Stimulated activated naive CD8-positive, alpha-beta T cell treated with anti-CD3 and anti-CD28 coated beads, Interleukin-15, Interleukin-2, amounts not matched to agents 100 U/mL and 50 U/mL, for 24 hours (primary cell): Measurements from ENCODE around the gene PNPLA2.

Experiments
- ATAC-seq: fragments of 150-1000 bp; cut with Tn5 transposase; one replicate; pipeline ENCODE4 v1.10.0; 2021
- DNase-seq: peaks from one replicate; pipeline ENCODE4 v3.0.0; 2021

Gene PNPLA2

GRCh38 chr11:797296-798092, 21.2 kb upstream of the PNPLA2 start:
- peak; percentile 70 for ATAC-seq

GRCh38 chr11:798093-798713, 20.5 kb upstream of the PNPLA2 start, which contains the start of gene SLC25A22:
Gene SLC25A22 (minus strand): TSS chr11:798281. CDS start chr11:795006, 3,275 bp downstream.
- DNase-seq (peak; percentile 93), ATAC-seq (peak; percentile 50)

More at GRCh38 chr11:797296-798092, 21.2 kb upstream of the PNPLA2 start:
- DNase-seq = peak; percentile 86

- ATAC-seq (no peak), DNase-seq (no peak)
Measured at GRCh38 chr11:799641-800316, 18.9 kb upstream of the PNPLA2 start.

GRCh38 chr11:800473-800872, 18.2 kb upstream of the PNPLA2 start:
- no peak for DNase-seq
- no peak for ATAC-seq

GRCh38 chr11:801097-801780, 17.5 kb upstream of the PNPLA2 start:
- no peak for ATAC-seq
- no peak for DNase-seq

GRCh38 chr11:802018-802617, 16.6 kb upstream of the PNPLA2 start:
- DNase-seq (no peak), ATAC-seq (no peak)

GRCh38 chr11:802693-803466, 15.8 kb upstream of the PNPLA2 start:
- no peak for ATAC-seq
- no peak for DNase-seq

- DNase-seq (no peak), ATAC-seq (no peak)
Measured at GRCh38 chr11:803467-803742, 15.3 kb upstream of the PNPLA2 start.

- ATAC-seq (no peak), DNase-seq (no peak)
Measured at GRCh38 chr11:803770-804598, 14.7 kb upstream of the PNPLA2 start.

GRCh38 chr11:804599-804964, 14.1 kb upstream of the PNPLA2 start:
- no peak for ATAC-seq
- no peak for DNase-seq

GRCh38 chr11:808427-809286, 10.1 kb upstream of the PNPLA2 start:
- ATAC-seq (no peak), DNase-seq (peak; percentile 51)

GRCh38 chr11:809287-810039, 9.3 kb upstream of the PNPLA2 start, which contains the start of gene RPLP2:
Gene RPLP2 (plus strand): TSS chr11:809967. CDS start chr11:810235, 268 bp downstream.
- peak; percentile 84 for ATAC-seq
- peak; percentile 99 for DNase-seq

GRCh38 chr11:810040-810567, 8.6 kb upstream of the PNPLA2 start:
- ATAC-seq (no peak), DNase-seq (no peak)

- DNase-seq (no peak), ATAC-seq (no peak)
Measured at GRCh38 chr11:811446-812245, 7.1 kb upstream of the PNPLA2 start.

GRCh38 chr11:812390-812789, 6.3 kb upstream of the PNPLA2 start:
- DNase-seq (no peak), ATAC-seq (no peak)

- no peak for ATAC-seq
- DNase-seq = no peak
Measured at GRCh38 chr11:813072-813455, 5.7 kb upstream of the PNPLA2 start.

- DNase-seq = peak; percentile 41
- no peak for ATAC-seq
Measured at GRCh38 chr11:813456-814096, 5.1 kb upstream of the PNPLA2 start.
